Trophoblast cell (in vitro differentiated cells and primary cell): ENCODE results near the gene MAP7.
A peak's percentile ranks its signal among the peaks of the same experiment; 100 is the strongest.

Source experiments
- DNase-seq, 2 donors: peaks; one replicate each; pipeline ENCODE4 v3.0.0-alpha.2; 2016
- H2AFZ ChIP-seq: 2 replicates; pipeline ENCODE4 v1.6.1; 2013; ENCODE audit warnings: low read length, moderate library complexity, mild to moderate bottlenecking; ENCODE audit not compliant: insufficient read depth, poor library complexity
- H2AK5ac ChIP-seq: 2 replicates; pipeline ENCODE4 v1.6.1; 2013; ENCODE audit warnings: mild to moderate bottlenecking, low read length
- H2BK120ac ChIP-seq: 2 replicates; pipeline ENCODE4 v1.6.1; 2013; ENCODE audit warnings: low read length, mild to moderate bottlenecking, moderate library complexity; ENCODE audit not compliant: insufficient read depth, poor library complexity
- H2BK12ac ChIP-seq: 2 replicates; pipeline ENCODE4 v1.6.1; 2013; ENCODE audit warnings: mild to moderate bottlenecking, low read length, moderate library complexity
- H2BK5ac ChIP-seq: 2 replicates; pipeline ENCODE4 v1.6.1; 2013; ENCODE audit warnings: low read length, low read depth, moderate library complexity, mild to moderate bottlenecking; ENCODE audit not compliant: poor library complexity
- H3K14ac ChIP-seq: 2 replicates; pipeline ENCODE4 v1.6.1; 2013; ENCODE audit warnings: mild to moderate bottlenecking, low read length
- H3K18ac ChIP-seq: 2 replicates; pipeline ENCODE4 v1.6.1; 2013; ENCODE audit warnings: mild to moderate bottlenecking, low read length
- H3K23ac ChIP-seq: 2 replicates; pipeline ENCODE4 v1.6.1; 2013; ENCODE audit warnings: low read length
- H3K27ac ChIP-seq: 2 replicates; pipeline ENCODE4 v1.5.1; 2013; ENCODE audit warnings: low read depth, mild to moderate bottlenecking, inconsistent platforms, low read length, moderate library complexity
- H3K27me3 ChIP-seq: 2 replicates; pipeline ENCODE4 v1.6.1; 2013; ENCODE audit warnings: inconsistent platforms, mild to moderate bottlenecking, low read length, moderate library complexity; ENCODE audit not compliant: insufficient read depth
- H3K36me3 ChIP-seq, 2 experiments: 1 replicate in 1 of 2; 2 replicates in 1 of 2; pipeline ENCODE4 v1.6.1; 2013; ENCODE audit warnings: low read length in 2 of 2, mild to moderate bottlenecking in 2 of 2, moderate library complexity in 1 of 2; ENCODE audit not compliant: insufficient read depth in 2 of 2, control insufficient read depth in 1 of 2
- H3K4ac ChIP-seq: 2 replicates; pipeline ENCODE4 v1.6.1; 2013; ENCODE audit warnings: low read depth, mild to moderate bottlenecking, low read length, moderate library complexity
- H3K4me1 ChIP-seq, 2 experiments: 1 replicate in 1 of 2; 2 replicates in 1 of 2; pipeline ENCODE4 v1.6.1; 2013; ENCODE audit warnings: low read length in 2 of 2, mild to moderate bottlenecking in 2 of 2, moderate library complexity in 1 of 2; ENCODE audit not compliant: insufficient read depth in 2 of 2, control insufficient read depth in 1 of 2
- H3K4me2 ChIP-seq: 2 replicates; pipeline ENCODE4 v1.6.1; 2013; ENCODE audit warnings: inconsistent platforms, mild to moderate bottlenecking, low read length, moderate library complexity
- H3K4me3 ChIP-seq: 2 replicates; pipeline ENCODE4 v1.5.1; 2013; ENCODE audit warnings: mild to moderate bottlenecking, low read depth, low read length, inconsistent platforms
- H3K79me1 ChIP-seq: one replicate; pipeline ENCODE4 v1.6.1; 2013; ENCODE audit warnings: low read length
- H3K79me2 ChIP-seq: 2 replicates; pipeline ENCODE4 v1.6.1; 2013; ENCODE audit warnings: low read length, mild to moderate bottlenecking; ENCODE audit not compliant: control insufficient read depth, insufficient read depth, poor library complexity
- H3K9ac ChIP-seq: 2 replicates; pipeline ENCODE4 v1.6.1; 2013; ENCODE audit warnings: mild to moderate bottlenecking, low read length
- H3K9me3 ChIP-seq: 2 replicates; pipeline ENCODE4 v1.6.1; 2013; ENCODE audit warnings: low read depth, mild to moderate bottlenecking, control low read depth, inconsistent platforms, low read length; ENCODE audit not compliant: insufficient read depth
- H4K12ac ChIP-seq: 2 replicates; pipeline ENCODE4 v1.6.1; 2013; ENCODE audit warnings: low read depth, mild to moderate bottlenecking, low read length, moderate library complexity
- H4K8ac ChIP-seq: 2 replicates; pipeline ENCODE4 v1.6.1; 2013; ENCODE audit warnings: low read depth, mild to moderate bottlenecking, low read length, moderate library complexity
- H4K91ac ChIP-seq: one replicate; pipeline ENCODE4 v1.6.1; 2013; ENCODE audit warnings: low read depth, mild to moderate bottlenecking, low read length, moderate library complexity
- WGBS: extraction: QIAGEN DNeasy Blood & Tissue Kit; methylation state at CpG from one replicate; pipeline ENCODE4 v1.1.7; 2013; ENCODE audit warnings: missing lambda C conversion rate; ENCODE audit not compliant: insufficient read length, insufficient coverage; ENCODE audit errors: extremely low coverage; 5-methylcytosine and 5-hydroxymethylcytosine counted together

Gene MAP7

DNA sequence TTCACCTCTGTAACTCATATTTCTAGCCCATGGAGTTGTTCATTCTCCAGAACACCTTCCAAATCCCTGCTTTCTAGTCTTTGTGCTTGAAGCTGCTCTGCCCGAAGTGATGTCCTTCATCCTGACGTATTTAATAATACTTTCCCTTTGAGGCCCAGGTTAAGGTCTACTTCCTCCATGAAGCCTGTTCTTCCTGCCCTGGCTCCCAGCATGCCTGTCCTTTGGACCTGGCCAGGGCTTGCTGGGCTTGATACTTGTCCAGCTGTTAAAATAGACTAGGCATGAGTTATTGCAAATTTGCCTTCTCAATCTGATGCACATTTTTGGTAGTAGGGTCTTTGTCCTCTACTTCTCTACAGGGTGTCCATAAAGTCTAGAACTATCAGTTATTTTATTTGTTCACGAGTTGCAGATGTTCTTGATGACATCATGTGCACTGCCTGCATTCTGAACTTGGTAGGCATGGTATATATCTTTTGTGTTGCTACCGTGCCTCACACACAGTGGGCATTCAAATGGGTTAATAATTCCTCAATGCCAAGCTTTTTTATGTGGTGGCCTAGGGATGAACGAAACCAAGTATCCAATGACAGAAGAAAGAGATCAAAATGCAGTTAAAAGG is 3.1 kb upstream of the MAP7 start:
- Histone ChIP-seq H4K12ac (no peak overlapping the region), H3K79me2 (peaks cover 9% of the 10 kb centered on the region), H3K4me3 (no peak overlapping the region), H3K9me3 (no peaks in the 10 kb centered on the region), H3K4me1 (peaks cover 2 to 3% of the 10 kb centered on the region in 2 experiments), H3K79me1 (peaks cover 8% of the 10 kb centered on the region), H4K8ac (no peak overlapping the region), H3K18ac (no peak overlapping the region), H3K27ac (no peak overlapping the region), H2AFZ (no peak overlapping the region), H3K36me3 (no peaks in the 10 kb centered on the region), H3K14ac (no peak overlapping the region), H3K4me2 (no peak overlapping the region), H2AK5ac (no peak overlapping the region), H2BK12ac (no peak overlapping the region), H3K23ac (no peak overlapping the region), H3K4ac (no peak overlapping the region), H4K91ac (no peak overlapping the region), H3K27me3 (no peaks in the 10 kb centered on the region), H2BK5ac (no peak overlapping the region), H2BK120ac (no peak overlapping the region), H3K9ac (no peak overlapping the region)
- whole genome bisulfite sequencing = no CpG with 5 or more reads among the region's 5 CpGs
- DNase-seq = no peak

DNA sequence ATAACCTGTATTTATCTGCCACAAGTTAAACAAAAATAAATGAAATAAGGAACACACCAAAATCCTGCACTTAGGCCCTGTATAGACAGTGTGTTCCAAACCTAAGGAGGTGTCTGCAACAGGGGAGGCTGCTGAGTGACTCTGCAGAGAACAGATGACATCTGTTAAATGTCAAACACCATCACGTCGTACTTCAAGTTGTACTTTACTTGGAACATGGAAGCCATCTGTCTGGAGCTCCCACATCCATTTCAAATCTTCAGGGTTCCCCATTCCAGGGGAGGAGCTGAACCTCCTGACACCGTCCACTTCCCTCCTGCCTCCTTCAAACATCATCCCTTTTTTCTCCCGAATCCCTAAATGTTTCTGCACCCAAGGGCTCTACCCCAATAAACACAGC is 1.8 kb upstream of the MAP7 start:
- H3K18ac ChIP-seq = no peak overlapping the region
- no peak overlapping the region for H2BK12ac ChIP-seq
- H2AFZ ChIP-seq = no peak overlapping the region
- H3K36me3 ChIP-seq = no peaks in the 10 kb centered on the region
- no peak overlapping the region for H3K9ac ChIP-seq
- peaks cover 2 to 3% of the 10 kb centered on the region in 2 experiments for H3K4me1 ChIP-seq
- H4K12ac ChIP-seq = no peak overlapping the region
- no peak overlapping the region for H2BK5ac ChIP-seq
- peaks cover 9% of the 10 kb centered on the region for H3K79me2 ChIP-seq
- DNase-seq = no peak
- H3K14ac ChIP-seq = no peak overlapping the region
- no peak overlapping the region for H3K27ac ChIP-seq
- WGBS = no CpG with 5 or more reads among the region's 4 CpGs
- H3K9me3 ChIP-seq = no peaks in the 10 kb centered on the region
- no peak overlapping the region for H3K4ac ChIP-seq
- no peak overlapping the region for H3K23ac ChIP-seq
- no peaks in the 10 kb centered on the region for H3K27me3 ChIP-seq
- no peak overlapping the region for H4K91ac ChIP-seq
- H3K4me3 ChIP-seq = no peak overlapping the region
- peaks cover 8% of the 10 kb centered on the region for H3K79me1 ChIP-seq
- H2AK5ac ChIP-seq = no peak overlapping the region
- no peak overlapping the region for H3K4me2 ChIP-seq
- no peak overlapping the region for H4K8ac ChIP-seq
- H2BK120ac ChIP-seq = no peak overlapping the region

DNA sequence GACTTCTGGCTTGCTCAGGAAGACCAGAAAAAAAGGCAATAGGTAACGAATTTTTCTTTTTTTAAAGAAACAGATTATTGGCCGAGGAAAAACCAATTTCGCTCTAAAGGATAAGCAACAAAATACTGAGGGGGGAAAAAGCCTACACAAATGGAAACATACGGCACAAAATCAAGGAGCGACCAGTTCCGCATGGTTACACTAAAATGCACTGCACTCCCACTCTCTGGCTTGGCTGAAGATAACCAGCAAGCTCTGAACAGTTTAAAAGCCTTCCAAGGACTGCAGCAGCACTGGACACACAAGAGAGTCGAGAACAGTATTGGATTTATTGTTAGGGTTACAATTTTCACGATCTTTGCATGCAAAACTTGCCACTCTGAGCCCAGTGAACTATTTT is 881 bp upstream of the MAP7 start:
- Histone ChIP-seq H3K27ac (peak overlapping the region; percentile 50), H3K4me2 (peak overlapping the region; percentile 95), H3K27me3 (no peaks in the 10 kb centered on the region)

DNA sequence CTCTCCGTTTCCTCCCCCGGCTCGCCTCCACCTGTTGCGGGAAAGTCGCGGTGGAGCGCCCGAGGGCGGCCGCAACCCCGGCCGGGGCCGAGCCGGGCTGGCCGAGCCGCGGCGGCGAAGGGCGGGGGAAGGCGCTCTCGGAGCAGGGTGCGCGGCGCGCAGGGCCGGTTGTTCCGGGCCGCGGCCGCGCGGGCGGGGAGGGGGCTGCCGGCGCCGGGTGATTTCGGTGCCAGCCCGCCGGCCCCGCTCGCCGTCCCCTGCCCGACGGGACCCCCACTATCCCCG is 235 bp downstream of the MAP7 start:
- peak overlapping the region; percentile 64 for H2BK120ac ChIP-seq
- no CpG with 5 or more reads among the region's 46 CpGs for WGBS
- peaks cover 2 to 3% of the 10 kb centered on the region in 2 experiments for H3K4me1 ChIP-seq
- peak overlapping the region; percentile 13 for H3K27ac ChIP-seq
- peak overlapping the region; percentile 87 for H3K4me3 ChIP-seq
- H3K4ac ChIP-seq = peak overlapping the region; percentile 97
- peak overlapping the region; percentile 67 for H4K91ac ChIP-seq
- H2BK12ac ChIP-seq = no peak overlapping the region
- H3K18ac ChIP-seq = peak overlapping the region; percentile 78
- no peaks in the 10 kb centered on the region for H3K27me3 ChIP-seq
- peak overlapping the region; percentile 52 for H3K14ac ChIP-seq
- peaks cover 8% of the 10 kb centered on the region for H3K79me1 ChIP-seq
- peak overlapping the region; percentile 95 for H3K4me2 ChIP-seq
- peak overlapping the region; percentile 93 for H2AFZ ChIP-seq
- H3K23ac ChIP-seq = no peak overlapping the region
- peak overlapping the region; percentile 84 for H4K12ac ChIP-seq
- H3K36me3 ChIP-seq = no peaks in the 10 kb centered on the region
- H3K9me3 ChIP-seq = no peaks in the 10 kb centered on the region
- peak overlapping the region; percentile 60 for H3K9ac ChIP-seq
- no peak for DNase-seq
- peak overlapping the region; percentile 78 for H4K8ac ChIP-seq
- H3K79me2 ChIP-seq = peaks cover 9% of the 10 kb centered on the region
- H2BK5ac ChIP-seq = peak overlapping the region; percentile 62
- H2AK5ac ChIP-seq = no peak overlapping the region

More for the DNA sequence above, 881 bp upstream of the MAP7 start:
- H3K4me3 ChIP-seq = no peak overlapping the region
- H3K4me1 ChIP-seq = peaks cover 2 to 3% of the 10 kb centered on the region in 2 experiments
- H4K91ac ChIP-seq = no peak overlapping the region
- no peak for DNase-seq
- H3K23ac ChIP-seq = no peak overlapping the region
- no CpG with 5 or more reads among the region's 8 CpGs for WGBS
- H3K36me3 ChIP-seq = no peaks in the 10 kb centered on the region
- H3K4ac ChIP-seq = no peak overlapping the region
- no peak overlapping the region for H4K12ac ChIP-seq
- H2BK12ac ChIP-seq = no peak overlapping the region
- H3K9ac ChIP-seq = no peak overlapping the region
- peak overlapping the region; percentile 49 for H3K18ac ChIP-seq
- no peak overlapping the region for H2AFZ ChIP-seq
- H3K79me1 ChIP-seq = peaks cover 8% of the 10 kb centered on the region
- no peak overlapping the region for H3K14ac ChIP-seq
- H3K79me2 ChIP-seq = peaks cover 9% of the 10 kb centered on the region
- H3K9me3 ChIP-seq = no peaks in the 10 kb centered on the region
- H2AK5ac ChIP-seq = no peak overlapping the region
- no peak overlapping the region for H2BK120ac ChIP-seq
- peak overlapping the region; percentile 83 for H4K8ac ChIP-seq
- peak overlapping the region; percentile 28 for H2BK5ac ChIP-seq
